T-helper 1 cell treated with Interleukin-12 subunit alpha and Interleukin-12 subunit beta and Interleukin-4 antibody, amounts not matched to agents 30 μg/mL and 1 μg/mL, for 36 hours (primary cell): ENCODE measurements around the gene GBP3.
"Not testable (repeated sequence)": the region's sequence is repeated elsewhere in the genome, so short reads cannot be mapped to it uniquely, and the experiment has no call there.

ENCODE experiments used
- H3K27ac Mint-ChIP-seq: one replicate; pipeline ENCODE4 v1.8.0; 2021; ENCODE audit warnings: mild to moderate bottlenecking, mixed read lengths
- H3K27me3 Mint-ChIP-seq: one replicate; pipeline ENCODE4 v1.8.0; 2021; ENCODE audit warnings: low read depth, mixed read lengths
- H3K36me3 Mint-ChIP-seq: one replicate; pipeline ENCODE4 v1.8.0; 2021; ENCODE audit warnings: low read depth, mixed read lengths
- H3K4me1 Mint-ChIP-seq: one replicate; pipeline ENCODE4 v1.8.0; 2021; ENCODE audit warnings: low read depth, mixed read lengths
- H3K4me3 Mint-ChIP-seq: one replicate; pipeline ENCODE4 v1.8.0; 2021; ENCODE audit warnings: mild to moderate bottlenecking, moderate library complexity, mixed read lengths
- H3K9me3 Mint-ChIP-seq: one replicate; pipeline ENCODE4 v1.8.0; 2021; ENCODE audit warnings: mixed read lengths

Gene GBP3

DNA sequence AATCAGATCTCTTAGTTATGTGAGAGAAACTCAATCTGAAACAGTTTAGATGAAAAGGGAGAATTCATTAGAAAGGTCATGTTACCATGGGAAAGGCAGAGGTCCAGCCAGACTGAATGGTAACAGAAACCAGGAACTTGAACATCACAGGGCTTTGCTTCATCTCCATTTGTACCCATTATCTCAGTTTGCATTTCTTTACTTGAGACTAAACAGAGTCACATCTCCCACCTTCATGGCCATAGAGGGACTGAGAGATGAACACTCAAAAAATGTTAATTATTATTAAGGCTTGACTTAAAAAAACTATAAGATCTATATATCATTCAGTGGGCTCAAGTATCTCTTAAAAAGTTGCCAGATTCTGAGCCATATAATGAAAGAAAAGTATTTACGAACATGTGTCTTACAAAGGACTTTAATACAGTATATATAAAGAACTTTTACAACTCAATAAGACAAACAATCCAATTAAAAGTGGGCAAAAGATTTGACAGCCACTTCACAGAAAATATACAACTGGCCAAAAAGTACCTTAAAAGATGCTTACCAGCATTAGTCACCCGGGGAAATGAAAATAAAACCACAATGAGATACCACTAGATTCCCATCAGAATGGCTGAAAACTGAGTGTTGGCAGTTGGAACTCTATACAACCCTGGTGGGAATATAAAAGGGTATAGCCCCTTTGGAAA lies 43.5 kb downstream of the GBP3 start:
- Mint-ChIP-seq H3K4me1 (peaks cover 48% of the 10 kb centered on the region), H3K27ac (peak overlapping the region; percentile 42), H3K36me3 (peaks cover 56% of the 10 kb centered on the region), H3K9me3 (no peaks in the 10 kb centered on the region), H3K4me3 (peak overlapping the region; percentile 11), H3K27me3 (no peaks in the 10 kb centered on the region)

DNA sequence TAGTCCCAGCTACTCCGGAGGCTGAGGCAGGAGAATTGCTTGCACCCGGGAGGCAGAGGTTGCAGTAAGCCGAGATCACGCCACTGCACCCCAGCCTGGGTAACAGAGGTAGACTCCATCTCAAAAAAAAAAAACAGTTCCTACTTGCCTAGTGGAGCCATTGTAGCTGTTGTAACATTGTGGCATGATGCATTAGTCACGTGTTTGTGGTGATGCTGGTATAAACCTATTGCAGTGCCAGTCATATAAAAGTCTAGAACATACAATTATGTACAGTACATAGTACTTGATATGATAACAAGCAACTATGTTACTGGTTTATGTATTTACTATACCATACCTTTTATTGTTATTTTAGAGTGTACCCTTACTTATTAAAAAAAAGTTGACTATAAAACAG lies 46.4 kb downstream of the GBP3 start:
- Mint-ChIP-seq H3K4me3 (no peak overlapping the region), H3K36me3 (peaks cover 38% of the 10 kb centered on the region), H3K9me3 (no peaks in the 10 kb centered on the region), H3K27me3 (no peaks in the 10 kb centered on the region), H3K4me1 (peaks cover 34% of the 10 kb centered on the region), H3K27ac (no peak overlapping the region)

DNA sequence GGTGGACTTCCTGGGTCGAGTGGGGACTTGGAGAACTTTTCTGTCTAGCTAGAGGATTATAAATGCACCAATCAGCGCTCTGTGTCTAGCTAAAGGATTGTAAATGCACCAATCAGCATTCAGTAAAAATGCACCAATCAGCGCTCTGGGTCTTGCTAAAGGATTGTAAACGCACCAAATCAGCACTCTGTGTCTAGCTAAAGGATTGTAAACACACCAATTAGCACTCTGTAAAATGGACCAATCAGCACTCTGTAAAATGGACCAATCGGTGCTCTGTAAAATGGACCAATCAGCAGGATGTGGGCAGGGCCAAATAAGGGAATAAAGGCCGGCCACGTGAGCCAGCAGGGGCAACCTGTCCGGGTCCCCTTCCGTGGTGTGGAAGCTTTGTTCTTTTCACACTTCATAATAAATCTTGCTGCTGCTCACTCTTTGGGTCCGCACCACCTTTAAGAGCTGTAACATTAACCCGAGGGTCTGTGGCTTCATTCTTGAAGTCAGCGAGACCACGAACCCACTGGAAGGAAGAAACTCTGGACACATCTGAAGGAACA lies 48.0 kb downstream of the GBP3 start:
- Mint-ChIP-seq H3K4me1 (peaks cover 23% of the 10 kb centered on the region), H3K36me3 (peaks cover 28% of the 10 kb centered on the region)
- not testable (repeated sequence) for H3K27ac Mint-ChIP-seq, H3K27me3 Mint-ChIP-seq, H3K9me3 Mint-ChIP-seq, H3K4me3 Mint-ChIP-seq

DNA sequence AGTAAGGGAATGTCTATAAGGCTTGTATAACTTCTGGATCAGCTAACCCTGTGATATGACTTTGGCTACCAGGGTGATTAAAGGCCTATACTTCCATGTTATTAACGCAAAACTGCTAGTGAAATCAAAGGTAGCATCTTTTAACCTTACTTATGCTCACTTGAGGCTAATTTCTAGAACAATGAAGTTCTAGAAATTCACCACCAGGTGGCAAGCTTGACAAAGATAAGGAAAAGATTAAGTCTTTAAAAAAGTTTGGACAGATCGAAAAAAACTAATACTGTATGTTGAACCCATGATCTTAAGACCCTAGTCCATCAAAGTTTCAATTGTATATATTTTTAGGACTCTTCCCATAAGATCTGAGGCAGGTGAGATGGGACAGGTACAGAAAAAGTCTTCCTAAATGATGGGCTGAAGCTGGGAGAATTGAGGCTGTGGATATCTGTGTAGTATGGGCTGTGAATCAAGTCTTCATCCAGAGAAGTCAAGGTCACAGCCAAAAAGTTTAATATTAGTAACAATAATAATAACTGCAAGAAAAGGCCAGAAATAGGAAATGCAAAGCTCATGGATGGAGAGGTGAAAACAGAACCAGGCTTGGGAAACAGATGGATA lies 49.0 kb downstream of the GBP3 start:
- Mint-ChIP-seq H3K27ac (no peak overlapping the region), H3K36me3 (peaks cover 23% of the 10 kb centered on the region), H3K4me3 (no peak overlapping the region), H3K9me3 (no peaks in the 10 kb centered on the region), H3K27me3 (no peaks in the 10 kb centered on the region), H3K4me1 (peaks cover 14% of the 10 kb centered on the region)

DNA sequence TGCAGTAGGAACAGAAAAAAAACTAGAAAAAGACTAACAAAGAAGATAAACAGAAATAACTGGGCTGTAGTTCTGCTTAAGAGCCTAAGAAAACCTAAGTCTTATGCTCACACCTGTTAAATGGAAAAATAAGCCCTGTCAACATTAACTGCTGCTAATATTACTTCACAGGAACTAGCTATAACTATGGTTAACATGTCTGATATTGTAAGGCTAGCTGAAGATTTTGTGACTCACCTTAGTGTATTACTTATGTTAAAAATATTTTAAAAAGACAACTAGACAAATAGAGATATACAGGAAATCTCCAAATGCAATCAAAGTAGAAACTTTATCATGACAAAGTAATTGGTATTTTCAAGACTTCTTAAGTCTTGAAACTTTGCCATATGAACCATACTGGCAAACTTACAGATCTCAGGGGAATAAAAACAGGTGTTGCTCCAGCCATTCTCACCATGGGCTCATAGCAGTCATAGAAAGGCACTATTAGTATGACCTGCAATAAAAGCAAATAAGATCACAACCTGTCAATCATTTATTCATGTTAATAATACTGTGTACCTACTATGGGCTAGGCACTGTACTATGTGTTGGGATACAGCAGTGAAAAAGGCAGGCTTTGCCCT lies 60.9 kb downstream of the GBP3 start:
- Mint-ChIP-seq H3K27me3 (no peaks in the 10 kb centered on the region), H3K4me1 (no peaks in the 10 kb centered on the region), H3K9me3 (no peaks in the 10 kb centered on the region), H3K4me3 (no peak overlapping the region), H3K36me3 (peaks cover 41% of the 10 kb centered on the region), H3K27ac (peak overlapping the region; percentile 42)

DNA sequence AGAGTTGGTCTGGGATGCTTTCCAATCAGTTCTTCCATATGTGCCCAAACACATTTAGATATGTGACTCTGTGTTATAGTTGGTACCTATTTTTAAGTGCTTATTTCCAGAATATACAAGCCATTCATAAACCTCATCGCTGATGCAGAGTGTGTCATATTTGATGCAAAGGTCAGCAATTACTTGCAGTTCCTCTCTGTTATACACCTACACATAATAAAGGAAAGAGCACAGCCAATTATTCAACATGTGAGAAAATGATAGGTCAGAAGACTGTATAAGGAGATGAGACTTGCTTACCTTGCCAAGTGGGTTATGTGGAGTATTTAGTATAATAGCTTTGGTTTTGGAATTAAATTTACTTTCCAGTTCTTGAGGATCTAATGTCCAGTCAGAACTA lies 61.6 kb downstream of the GBP3 start:
- no peaks in the 10 kb centered on the region for H3K27me3 Mint-ChIP-seq
- H3K36me3 Mint-ChIP-seq: peaks cover 46% of the 10 kb centered on the region
- H3K4me3 Mint-ChIP-seq: no peak overlapping the region
- no peaks in the 10 kb centered on the region for H3K9me3 Mint-ChIP-seq
- no peaks in the 10 kb centered on the region for H3K4me1 Mint-ChIP-seq
- H3K27ac Mint-ChIP-seq: no peak overlapping the region
